K562 (cell line): ENCODE data around the gene PRR29. TPM values are rescaled to one million over a fixed set of nuclear protein-coding genes. Genes with fewer than 3 reads are reported as not detected.

Source experiments
- CREB1 ChIP-seq, 2 experiments: sonication (generic) in 1 of 2; formaldehyde crosslinking in 1 of 2; IDR thresholded peaks; 2 replicates each; pipeline versions ENCODE4 v1.6.1 to v1.8.0; 2012 to 2022; ENCODE audit warnings: inconsistent platforms in 1 of 2, mild to moderate bottlenecking in 1 of 2, missing genetic modification reagents in 1 of 2, moderate library complexity in 1 of 2
- ETS1 ChIP-seq: conservative IDR thresholded peaks from 2 replicates; pipeline ENCODE4 v1.6.1; 2011; ENCODE audit warnings: low read depth, mild to moderate bottlenecking, low read length; ENCODE audit not compliant: control insufficient read depth
- POLR2G ChIP-seq: fragments of 200-400 bp; formaldehyde crosslinking; IDR thresholded peaks from 2 replicates; pipeline ENCODE4 v1.6.1; 2017; ENCODE audit warnings: low read depth, mild to moderate bottlenecking, antibody characterized with exemption, low read length, moderate library complexity
- RBM34 ChIP-seq: fragments of 200-400 bp; formaldehyde crosslinking; IDR thresholded peaks from 2 replicates; pipeline ENCODE4 v1.6.1; 2018; ENCODE audit warnings: low read length, borderline replicate concordance; ENCODE audit not compliant: insufficient read depth
- RBM39 ChIP-seq: fragments of 200-400 bp; formaldehyde crosslinking; optimal IDR thresholded peaks from 2 replicates; pipeline ENCODE3; 2018; ENCODE audit warnings: low read depth, low read length
- REST ChIP-seq, 2 experiments: fragments of 450-650 bp; formaldehyde crosslinking in 1 of 2; IDR thresholded peaks; 2 replicates each; pipeline versions ENCODE4 v1.4.0 to v1.6.1; 2014 to 2020; ENCODE audit warnings: mild to moderate bottlenecking in 2 of 2, borderline replicate concordance in 1 of 2, low read depth in 1 of 2
- SP1 ChIP-seq: sonication (generic); formaldehyde crosslinking; IDR thresholded peaks from 2 replicates; pipeline ENCODE4 v1.8.1; 2022; ENCODE audit warnings: mild to moderate bottlenecking, missing genetic modification reagents
- TARDBP ChIP-seq: fragments of 450-650 bp; IDR thresholded peaks from 2 replicates; pipeline ENCODE4 v1.6.1; 2016
- ZBED1 ChIP-seq: IDR thresholded peaks from 2 replicates; pipeline ENCODE4 v1.6.1; 2014
- ZNF174 ChIP-seq: fragments of 250-450 bp; sonication (Bioruptor Pico); IDR thresholded peaks from 2 replicates; pipeline ENCODE4 v1.4.0; 2020; ENCODE audit warnings: mild to moderate bottlenecking
- ZNF197 ChIP-seq: fragments of 200-800 bp; sonication (Bioruptor generic); IDR thresholded peaks from 2 replicates; pipeline ENCODE4 v1.6.1; 2016; ENCODE audit warnings: low read depth, missing genetic modification characterization, missing compliant biosample characterization
- polyA plus RNA-seq, 8 experiments: library from polyadenylated mRNA; depleted of rRNA in 4 of 8; stranded (reverse) in 5 of 8; unstranded in 3 of 8; fragments of >200 nt; fragmentation: Nextera tagmentation in 2 of 8; fragmentation: Illumina TruSeq in 1 of 8; extraction: Ambion mirVana in 2 of 8; extraction: Trizol in 1 of 8; gene quantifications; 2 replicates each; pipeline versions ENCODE4 v1.2.1 to v1.2.3, GENCODE V29; 2011 to 2014; ENCODE audit warnings: inconsistent platforms in 1 of 8, missing spikeins in 1 of 8
- total RNA-seq, 7 experiments: library from RNA; depleted of rRNA in 6 of 7; stranded (reverse); fragments of >200 nt in 6 of 7; fragmentation: Illumina TruSeq in 2 of 7; extraction: Trizol in 2 of 7; gene quantifications; 2 replicates each; pipeline versions ENCODE4 v1.2.1 to v1.2.3, GENCODE V29; 2011 to 2021; ENCODE audit warnings: low replicate concordance in 1 of 7

Gene PRR29
- total and polyA plus RNA-seq, 9 of the 15 experiments (the other 6 are each of a cell fraction or from before 2014, with no cell fraction given) = 0.08 to 0.58 (median 0.15) TPM; not detected in 5

GRCh38 chr17:63950940-63951907 lies 46.9 kb upstream of the PRR29 start (continued):
- no peak for TF ChIP-seq ETS1
- no peak for TF ChIP-seq ZBED1
- TF ChIP-seq RBM34 = no peak
- TF ChIP-seq TARDBP = no peak
- no peak for TF ChIP-seq CREB1 (IDR thresholded peaks at IDR 0.05)
- TF ChIP-seq CREB1 (CRISPR knock-in tag; IDR thresholded peaks at IDR 0.05) = no peak
- no peak for TF ChIP-seq ZNF174 (CRISPR knock-in tag)
- peak; percentile 60 for TF ChIP-seq POLR2G
- TF ChIP-seq ZNF197 (CRISPR knock-in tag) = no peak
- TF ChIP-seq SP1 (CRISPR knock-in tag) = no peak
- TF ChIP-seq REST (IDR thresholded peaks at IDR 0.05; ENCODE audit: borderline replicate concordance) = peak; percentile 14; the same call in 1 of the 2 replicates
- TF ChIP-seq REST (CRISPR knock-in tag; IDR thresholded peaks at IDR 0.05; ENCODE audit: low read depth) = no peak
- TF ChIP-seq RBM39 = no peak
